Stimulated activated CD8-positive, alpha-beta memory T cell treated with anti-CD3 and anti-CD28 coated beads, Interleukin-4, amount 100 ng/mL, for 4 hours (primary cell): ENCODE results near the gene PCSK5.
"Not testable (repeated sequence)": the region's sequence is repeated elsewhere in the genome, so short reads cannot be mapped to it uniquely, and the experiment has no call there.

ENCODE experiments used
- DNase-seq, 2 donors: peaks; one replicate each; pipeline ENCODE4 v3.0.0-alpha.2; 2020; ENCODE audit warnings: low read depth in 2 of 2, low spot score in 1 of 2

PCSK5 gene

GRCh38 chr9:75890472-75891276 is at the start of gene PCSK5:
PCSK5 (plus strand) TSS chr9:75890673; CDS start chr9:75891182, 509 bp downstream.
- peak; percentile 49 to 70 for DNase-seq

- DNase-seq, result no peak
These were observed 46.2 kb upstream of the PCSK5 start for GRCh38 chr9:75844321-75844720.

GRCh38 chr9:75845806-75846205 is 44.7 kb upstream of the PCSK5 start:
- no peak for DNase-seq

- no peak for DNase-seq
These were observed 43.4 kb upstream of the PCSK5 start for GRCh38 chr9:75847085-75847484.

- DNase-seq, result no peak
These were observed 39.8 kb upstream of the PCSK5 start for GRCh38 chr9:75850459-75851200.

- DNase-seq, result no peak
These were observed 38.6 kb upstream of the PCSK5 start for GRCh38 chr9:75851917-75852316.

GRCh38 chr9:75852746-75853145 is 37.7 kb upstream of the PCSK5 start:
- no peak for DNase-seq

GRCh38 chr9:75855509-75855908 is 35.0 kb upstream of the PCSK5 start:
- DNase-seq, result no peak

- DNase-seq, result no peak
These were observed 31.9 kb upstream of the PCSK5 start for GRCh38 chr9:75858497-75859092.

- no peak for DNase-seq
These were observed 26.2 kb upstream of the PCSK5 start for GRCh38 chr9:75864266-75864665.

GRCh38 chr9:75866273-75866871 is 24.1 kb upstream of the PCSK5 start:
- no peak for DNase-seq

- DNase-seq, result not testable (repeated sequence)
These were observed 21.9 kb upstream of the PCSK5 start for GRCh38 chr9:75868526-75868925.

GRCh38 chr9:75869236-75869635 is 21.2 kb upstream of the PCSK5 start:
- DNase-seq, result no peak

- DNase-seq, result no peak
These were observed 20.0 kb upstream of the PCSK5 start for GRCh38 chr9:75870450-75870849.

GRCh38 chr9:75871624-75872023 is 18.8 kb upstream of the PCSK5 start:
- no peak for DNase-seq

GRCh38 chr9:75873712-75874111 is 16.8 kb upstream of the PCSK5 start:
- DNase-seq, result no peak

GRCh38 chr9:75876999-75877640 is 13.4 kb upstream of the PCSK5 start:
- DNase-seq, result no peak

GRCh38 chr9:75878488-75878860 is 12.0 kb upstream of the PCSK5 start:
- no peak for DNase-seq

GRCh38 chr9:75880618-75881017 is 9.9 kb upstream of the PCSK5 start:
- DNase-seq, result no peak

- no peak for DNase-seq
These were observed 8.7 kb upstream of the PCSK5 start for GRCh38 chr9:75881761-75882160.

GRCh38 chr9:75885652-75886051 is 4.8 kb upstream of the PCSK5 start:
- DNase-seq, result no peak
